GM10266 (cell line): Measurements from ENCODE around the gene BCAR1.
"Not testable (repeated sequence)": the region's sequence is repeated elsewhere in the genome, so short reads cannot be mapped to it uniquely, and the experiment has no call there.

Source experiments
- DNase-seq: peaks from one replicate; pipeline ENCODE4 v3.0.0; 2012; ENCODE audit errors: extremely low spot score
- CTCF ChIP-seq: IDR thresholded peaks from 2 replicates; pipeline ENCODE4 v1.5.1; 2012; ENCODE audit warnings: mild to moderate bottlenecking, low read depth; ENCODE audit not compliant: control insufficient read depth, insufficient read depth; ENCODE audit errors: missing control alignments

BCAR1 gene

GRCh38 chr16:75222271-75222783 is 29.1 kb downstream of the BCAR1 start:
- TF ChIP-seq CTCF, result no peak
- no peak for DNase-seq

DNA sequence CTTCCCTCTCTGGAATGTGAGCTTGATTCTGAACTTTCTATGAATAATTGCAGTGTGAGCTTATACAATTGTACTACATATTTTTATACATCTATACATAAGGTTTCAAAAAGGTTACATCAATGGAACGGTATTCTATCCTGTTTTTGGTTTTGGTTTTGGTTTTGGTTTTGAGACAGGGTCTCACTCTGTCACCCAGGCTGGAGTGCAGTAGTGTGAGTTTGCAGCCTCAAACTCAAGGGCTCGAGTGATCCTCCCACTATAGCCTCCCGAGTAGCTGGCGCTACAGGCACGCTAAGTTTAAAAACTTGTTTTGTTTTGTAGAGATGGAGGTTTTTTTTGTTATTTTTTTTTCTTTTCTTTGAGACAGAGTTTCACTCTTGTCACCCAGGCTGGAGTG is 31.6 kb downstream of the BCAR1 start:
- TF ChIP-seq CTCF, result no peak
- no peak for DNase-seq

DNA sequence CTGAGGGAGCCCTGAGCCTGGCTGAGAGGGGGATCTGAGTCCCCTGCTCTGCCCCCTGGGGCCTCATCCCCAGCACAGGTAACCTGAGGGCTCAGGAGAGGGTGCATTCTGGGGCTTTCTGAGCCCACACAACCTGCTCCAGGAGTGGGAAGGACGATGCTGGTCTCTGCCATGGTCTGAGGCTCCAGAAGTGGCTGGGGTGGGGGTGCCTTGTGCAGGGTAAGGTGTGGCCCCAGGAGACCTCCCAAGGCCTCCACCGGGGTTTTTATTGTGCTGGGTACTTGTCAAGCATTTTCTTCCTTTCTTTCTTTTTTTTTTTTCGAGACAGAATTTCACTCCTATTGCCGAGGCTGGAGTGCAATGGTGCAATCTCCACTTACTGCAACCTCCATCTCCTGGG is 32.3 kb downstream of the BCAR1 start:
- TF ChIP-seq CTCF, result no peak
- no peak for DNase-seq

DNA sequence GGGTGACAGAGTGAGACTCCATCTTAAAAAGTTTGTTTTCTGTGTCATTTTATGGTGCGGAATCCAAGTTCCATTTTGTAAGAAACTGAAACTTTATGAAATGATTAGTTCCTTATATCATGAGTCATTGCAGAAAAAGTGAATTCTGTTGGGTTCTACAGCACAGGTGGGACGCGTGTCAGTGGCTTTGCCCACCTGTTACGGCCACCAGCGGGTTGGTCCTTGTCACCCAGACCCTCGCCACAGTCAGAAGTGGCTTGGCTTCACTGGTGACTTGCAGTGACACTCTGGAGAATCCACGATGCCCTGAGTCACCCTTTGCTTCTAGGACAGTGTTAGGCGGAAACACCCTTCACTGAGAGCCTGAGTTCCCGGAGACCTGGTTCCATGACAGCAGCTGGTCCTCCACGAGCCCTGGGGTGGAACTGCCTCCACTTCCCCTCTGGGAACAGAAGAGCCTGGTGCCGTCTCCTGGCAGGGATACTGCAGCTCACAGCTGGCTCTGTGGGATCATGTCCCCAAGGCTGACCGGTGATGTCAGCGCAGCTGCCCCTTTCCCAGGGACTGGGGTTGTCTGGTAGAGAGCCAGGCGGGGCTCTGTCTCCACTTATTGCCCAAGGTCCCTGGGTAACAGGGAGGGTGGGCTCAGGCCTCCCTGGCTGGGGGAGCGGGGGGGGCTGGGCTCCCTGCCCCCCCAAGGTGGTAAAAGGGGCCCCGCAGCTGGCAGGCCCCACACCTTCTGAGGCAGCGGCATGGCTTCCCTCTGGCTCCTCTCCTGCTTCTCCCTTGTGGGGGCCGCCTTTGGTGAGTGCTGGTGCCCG is 33.0 kb downstream of the BCAR1 start, which contains the start of gene CTRB1:
Gene CTRB1, plus strand, starts transcription at position 733 of the 821 bp plus-strand sequence. Its CDS starts 20 bp downstream, at position 753.
- DNase-seq, result peak; percentile 64
- TF ChIP-seq CTCF, result no peak

DNA sequence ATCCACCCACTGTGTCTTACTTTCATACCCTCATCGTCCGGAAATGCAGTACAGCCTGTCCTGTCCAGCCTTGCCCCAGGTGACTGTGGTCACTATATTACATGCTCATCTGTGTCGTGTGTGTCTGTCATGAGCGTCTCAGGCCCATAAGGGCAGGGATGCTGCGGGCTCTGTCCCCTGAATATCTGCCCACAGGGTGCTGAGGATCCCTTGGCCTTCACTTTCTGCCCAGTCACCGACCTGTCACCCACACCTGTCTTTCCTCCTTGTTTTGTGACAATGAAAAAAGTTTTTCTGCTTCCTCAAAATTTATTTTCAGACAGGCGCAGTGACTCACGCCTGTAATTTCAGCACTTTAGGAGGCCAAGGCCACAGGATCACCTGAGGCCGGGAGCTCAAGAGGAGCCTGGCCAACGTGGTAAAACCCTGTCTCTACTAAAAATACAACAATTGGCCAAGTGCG is 34.0 kb downstream of the BCAR1 start:
- no peak for TF ChIP-seq CTCF
- DNase-seq, result no peak

GRCh38 chr16:75216576-75216975 is 34.8 kb downstream of the BCAR1 start:
- no peak for DNase-seq
- no peak for TF ChIP-seq CTCF

- DNase-seq, result no peak
Measured at GRCh38 chr16:75216127-75216526, 35.3 kb downstream of the BCAR1 start.

DNA sequence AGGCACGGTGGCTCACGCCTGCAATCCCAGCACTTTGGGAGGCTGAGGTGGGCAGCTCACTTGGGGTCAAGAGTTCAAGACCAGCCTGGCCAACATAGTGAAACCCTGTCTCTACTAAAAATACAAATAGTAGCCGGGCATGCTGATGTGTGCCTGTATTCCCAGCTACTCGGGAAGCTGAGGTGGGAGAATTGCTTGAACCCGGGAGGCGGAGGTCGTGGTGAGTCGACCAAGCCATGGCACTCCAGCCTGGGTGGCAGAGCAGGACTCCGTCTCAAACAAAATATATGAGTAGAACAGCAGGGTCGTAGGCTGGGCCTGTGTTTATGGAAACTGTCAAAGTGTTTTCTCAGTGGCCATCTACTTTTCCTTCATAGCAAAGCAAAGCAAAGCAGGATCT is 40.1 kb downstream of the BCAR1 start:
- DNase-seq, result not testable (repeated sequence)

More at GRCh38 chr16:75216127-75216526, 35.3 kb downstream of the BCAR1 start:
- no peak for TF ChIP-seq CTCF
